Activated CD8-positive, alpha-beta memory T cell treated with anti-CD3 and anti-CD28 coated beads for 24 hours (primary cell): ENCODE results near the gene TEAD1.

Experiments used
- DNase-seq: peaks from one replicate; pipeline ENCODE4 v3.0.0-alpha.2; 2020

The TEAD1 gene

DNA sequence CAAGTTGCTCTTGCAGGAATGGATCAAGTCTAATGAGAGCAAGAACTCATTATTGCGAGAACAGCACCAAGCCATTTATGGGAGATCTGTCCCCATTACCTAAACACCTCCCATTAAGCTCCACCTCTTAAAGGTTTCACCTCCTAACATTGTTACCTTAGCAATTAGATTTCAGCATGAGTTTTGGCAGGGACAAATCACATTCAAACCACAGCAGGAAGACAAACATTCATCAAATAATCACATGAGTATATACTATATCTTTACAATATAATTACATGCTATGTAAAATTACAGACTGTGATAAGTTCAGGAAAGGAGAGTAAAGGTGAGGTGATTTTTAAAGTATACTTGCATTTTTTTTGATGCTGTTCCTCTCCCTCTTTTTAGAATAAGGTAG, 6.6 kb upstream of the TEAD1 start:
- no peak for DNase-seq

DNA sequence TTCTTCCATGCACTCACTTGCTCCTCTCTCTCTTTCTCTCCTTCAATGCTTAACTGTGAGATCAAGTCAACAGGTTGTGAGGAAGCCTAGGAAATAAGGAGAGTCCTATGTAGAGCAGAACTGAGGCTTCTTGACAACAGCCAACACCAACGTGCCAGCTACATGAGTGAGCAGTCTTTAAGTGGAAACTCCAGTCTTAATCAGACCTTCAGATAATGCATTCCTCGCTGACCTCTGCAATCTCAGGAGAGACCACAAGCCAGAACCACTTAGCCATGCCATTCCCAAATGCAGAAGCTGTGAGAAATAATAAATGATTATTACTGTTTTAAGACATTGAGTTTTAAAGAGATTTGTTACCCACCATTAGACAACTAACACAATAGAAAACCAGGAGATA, 6.1 kb upstream of the TEAD1 start:
- no peak for DNase-seq

DNA sequence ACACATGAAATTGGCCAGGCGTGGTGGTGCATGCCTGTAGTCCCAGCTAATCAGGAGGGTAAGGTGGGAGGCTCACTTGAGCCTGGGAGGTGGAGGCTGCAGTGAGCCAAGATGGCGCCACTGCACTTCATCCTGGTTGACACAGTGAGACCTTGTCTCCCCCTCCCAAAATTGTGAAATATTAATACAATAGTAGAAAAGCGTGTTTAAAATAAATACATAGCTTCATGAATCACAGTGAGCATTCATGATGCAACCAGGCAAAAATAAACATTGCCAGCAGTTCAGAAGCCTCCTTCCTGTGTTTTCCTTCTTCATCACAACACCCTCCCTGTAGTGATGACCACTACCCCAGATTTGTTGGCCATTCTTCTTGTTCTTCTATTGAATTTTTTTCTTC, 4.3 kb upstream of the TEAD1 start:
- no peak for DNase-seq

DNA sequence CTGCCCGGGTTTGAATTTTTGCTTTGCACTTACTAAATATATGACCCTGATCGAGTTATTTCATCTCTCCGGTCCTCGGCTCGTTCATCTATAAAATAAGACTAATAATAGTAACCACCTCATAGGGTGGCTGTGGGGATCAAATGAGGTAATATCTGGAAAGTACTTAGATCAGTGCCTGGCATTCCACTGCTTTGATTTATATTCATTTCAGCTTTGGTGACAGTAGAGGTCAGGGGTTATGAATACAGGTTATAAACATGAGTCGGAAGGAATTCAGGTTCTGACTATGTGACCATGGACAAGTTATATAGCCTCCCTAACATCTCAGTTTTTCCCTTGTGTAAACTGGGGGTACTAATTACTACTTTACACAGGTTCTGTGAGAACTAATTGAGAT, 2.9 kb upstream of the TEAD1 start:
- DNase-seq: no peak

DNA sequence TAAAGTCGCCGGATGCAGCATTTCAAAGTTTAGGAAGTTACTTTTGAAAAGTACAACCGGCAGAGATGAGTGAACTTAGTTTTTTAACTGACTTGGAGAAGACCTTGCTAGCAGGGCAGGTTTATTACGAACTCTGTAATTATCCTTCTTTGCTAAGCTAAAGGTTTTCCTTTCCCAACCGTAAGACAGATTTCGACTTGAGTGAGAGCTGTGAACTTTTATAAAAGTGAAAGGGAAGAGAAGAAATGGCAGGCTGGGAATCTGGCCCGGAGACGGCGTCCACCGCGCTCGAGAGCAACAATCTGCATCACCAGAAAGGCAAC, 659 bp upstream of the TEAD1 start:
- no peak for DNase-seq

DNA sequence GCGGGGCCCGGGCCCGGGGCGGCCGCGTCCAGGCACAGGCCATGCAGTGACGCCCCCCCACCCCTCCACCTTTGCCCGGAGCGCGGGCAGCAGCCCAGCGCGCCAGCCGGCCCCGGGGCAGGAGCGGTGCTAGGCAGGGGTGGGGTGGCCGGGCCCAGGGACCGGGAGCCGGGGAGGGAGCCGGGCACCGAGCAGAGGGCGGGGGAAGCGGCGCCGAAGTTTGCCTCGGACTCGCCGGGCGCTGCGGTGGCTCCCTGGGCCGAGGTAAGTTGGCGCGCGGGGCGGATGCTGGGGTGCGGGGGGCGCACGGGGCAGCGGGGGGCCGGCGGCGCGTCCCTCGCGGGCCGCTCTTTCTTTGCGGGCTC, 332 bp downstream of the TEAD1 start:
- no peak for DNase-seq

DNA sequence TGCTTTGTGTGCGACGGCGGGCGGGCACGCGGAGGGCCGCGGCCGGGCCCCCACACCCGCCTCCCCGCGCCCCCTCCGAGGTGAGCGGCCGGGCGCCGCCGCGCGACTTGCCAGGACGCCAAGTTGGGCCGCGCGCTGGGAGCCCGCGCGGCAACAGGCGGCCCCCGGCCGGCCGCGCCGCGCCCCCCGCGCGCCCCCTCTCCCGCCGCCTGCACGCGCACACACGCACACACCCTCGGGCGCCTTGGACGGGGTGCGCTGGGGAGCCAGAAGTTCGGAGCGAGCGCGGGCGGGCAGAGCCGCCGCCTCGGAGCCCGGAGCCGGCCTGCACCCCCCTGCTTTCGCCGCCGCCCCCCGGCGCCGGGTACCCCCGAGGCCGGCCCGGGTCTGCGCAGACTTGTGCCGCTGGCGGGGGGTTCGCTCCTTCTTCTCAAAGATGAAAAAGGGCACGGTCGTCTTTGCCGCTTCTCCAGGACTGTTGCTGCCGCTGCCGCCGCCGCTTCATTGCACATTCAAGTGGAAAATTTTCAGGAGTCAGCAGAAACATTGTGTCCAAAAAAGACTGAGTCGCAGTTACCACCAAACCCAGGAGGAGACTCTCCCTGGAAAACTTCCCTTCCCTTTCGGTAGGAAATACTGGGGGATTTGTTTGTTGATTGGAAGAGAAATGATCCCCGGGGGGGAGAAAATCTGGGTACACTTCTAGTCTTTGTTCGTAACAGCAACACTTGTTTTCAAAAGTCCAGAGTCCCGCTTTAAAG, 895 bp downstream of the TEAD1 start:
- DNase-seq: no peak

DNA sequence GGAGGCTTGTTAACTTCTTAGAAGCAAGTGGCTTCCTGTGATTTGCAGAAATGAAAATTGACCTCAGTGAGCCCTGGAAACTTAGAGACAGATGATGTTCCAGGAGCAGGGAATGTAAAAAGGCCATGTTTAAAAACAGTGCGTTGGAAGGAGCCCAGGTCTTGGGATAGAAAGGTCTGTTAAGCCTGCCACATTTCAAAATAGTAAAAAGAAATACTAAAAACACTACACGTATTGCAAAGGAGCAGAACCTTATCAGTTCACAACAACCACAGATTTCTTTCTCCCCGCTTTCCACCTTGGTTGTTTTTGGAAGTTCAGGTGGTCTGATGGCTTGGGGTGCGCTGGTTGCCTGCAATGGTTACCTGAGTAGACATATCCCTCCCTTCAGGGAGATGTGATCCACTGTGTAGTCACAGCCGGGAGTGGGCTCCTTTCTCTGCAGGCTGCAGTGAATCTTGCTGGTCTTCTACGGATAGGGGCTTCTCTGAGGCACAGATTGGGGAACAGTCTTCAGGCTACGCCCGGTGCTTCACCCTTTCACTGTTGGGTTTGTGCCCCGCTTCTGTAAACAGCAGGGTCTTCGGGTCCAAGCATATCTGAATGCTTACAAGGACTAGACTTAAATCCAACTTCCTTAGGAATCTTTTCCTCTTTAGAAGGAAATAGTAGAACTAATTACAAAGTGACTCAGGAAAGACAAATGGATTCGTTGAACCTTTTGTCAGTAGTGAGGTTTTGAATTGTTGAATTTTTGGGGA, 1.9 kb downstream of the TEAD1 start:
- DNase-seq: no peak

DNA sequence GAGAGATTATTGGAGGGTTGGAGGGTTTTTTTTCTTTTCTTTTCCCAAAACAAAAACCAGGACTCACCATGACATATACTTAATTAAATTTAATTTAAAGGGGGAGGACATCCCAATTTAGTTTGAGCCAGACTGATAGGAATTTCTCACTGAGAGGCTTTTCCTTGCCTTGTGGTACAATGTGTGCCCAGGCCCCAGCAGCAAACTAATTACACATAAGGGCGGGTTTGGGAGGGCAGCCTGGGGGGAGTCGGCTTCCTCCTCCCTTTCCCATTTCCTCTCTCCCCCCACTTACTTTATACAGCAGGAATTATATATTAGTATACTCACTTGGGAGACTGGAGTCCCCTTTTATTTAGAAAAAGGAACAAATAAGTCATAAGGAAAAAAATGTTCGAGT, 2.9 kb downstream of the TEAD1 start:
- DNase-seq: no peak

DNA sequence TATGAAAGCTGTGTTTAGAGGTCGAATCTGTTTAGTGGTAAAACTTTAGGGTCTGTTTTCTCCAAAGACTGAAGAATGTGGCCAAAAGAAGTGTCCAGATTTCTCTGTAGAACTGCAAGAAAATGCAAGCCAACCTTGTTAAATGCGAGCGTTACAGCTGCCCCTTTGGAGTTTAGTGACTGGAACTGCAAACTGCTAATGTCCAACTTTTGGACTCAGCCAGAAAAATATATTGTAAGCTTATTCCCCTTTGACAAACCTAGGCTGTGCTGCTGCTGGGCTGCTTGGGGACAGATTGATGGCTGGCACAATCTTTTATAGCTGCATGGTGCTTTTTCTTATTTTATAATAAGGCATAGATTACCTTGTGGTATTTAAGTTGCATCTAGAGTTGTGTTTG, 3.9 kb downstream of the TEAD1 start:
- DNase-seq: no peak

DNA sequence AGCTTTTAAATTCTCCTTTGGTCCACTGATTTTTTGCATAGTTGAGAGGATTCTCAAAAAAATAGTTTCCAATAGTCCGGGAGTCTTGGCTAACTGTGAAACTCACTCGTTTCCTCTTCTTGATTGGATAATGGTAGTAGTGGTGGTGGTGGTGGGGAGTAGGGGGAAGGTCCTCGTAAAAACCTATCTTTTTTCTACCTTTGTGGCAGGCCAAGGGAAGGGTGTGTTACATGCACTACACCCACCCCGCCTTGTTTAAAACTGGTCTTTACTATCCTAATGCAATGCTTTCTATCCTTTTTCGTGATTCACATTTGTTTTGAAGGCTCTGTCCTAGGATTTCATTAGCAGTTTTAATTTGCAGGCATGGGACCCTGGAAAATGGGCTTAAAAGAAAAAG, 4.8 kb downstream of the TEAD1 start:
- no peak for DNase-seq

DNA sequence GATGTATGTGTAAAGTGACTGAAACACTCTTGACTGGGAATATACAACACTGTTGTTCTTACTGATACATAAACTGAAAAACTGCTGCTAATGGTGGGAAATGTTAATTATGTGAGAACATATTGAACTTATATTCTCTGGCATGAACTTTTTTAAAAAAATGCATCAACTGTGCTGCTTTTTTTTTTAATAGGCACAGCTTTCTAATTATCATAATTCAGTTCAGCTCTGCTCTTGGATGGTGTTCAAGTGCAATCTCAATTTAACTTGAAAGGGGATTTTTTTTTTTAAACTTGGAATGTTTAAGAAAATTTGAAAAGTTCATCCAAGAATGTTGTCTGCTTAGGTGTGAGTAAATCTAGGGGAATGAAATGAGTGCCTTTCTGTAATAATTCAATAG, 5.2 kb downstream of the TEAD1 start:
- DNase-seq: no peak

DNA sequence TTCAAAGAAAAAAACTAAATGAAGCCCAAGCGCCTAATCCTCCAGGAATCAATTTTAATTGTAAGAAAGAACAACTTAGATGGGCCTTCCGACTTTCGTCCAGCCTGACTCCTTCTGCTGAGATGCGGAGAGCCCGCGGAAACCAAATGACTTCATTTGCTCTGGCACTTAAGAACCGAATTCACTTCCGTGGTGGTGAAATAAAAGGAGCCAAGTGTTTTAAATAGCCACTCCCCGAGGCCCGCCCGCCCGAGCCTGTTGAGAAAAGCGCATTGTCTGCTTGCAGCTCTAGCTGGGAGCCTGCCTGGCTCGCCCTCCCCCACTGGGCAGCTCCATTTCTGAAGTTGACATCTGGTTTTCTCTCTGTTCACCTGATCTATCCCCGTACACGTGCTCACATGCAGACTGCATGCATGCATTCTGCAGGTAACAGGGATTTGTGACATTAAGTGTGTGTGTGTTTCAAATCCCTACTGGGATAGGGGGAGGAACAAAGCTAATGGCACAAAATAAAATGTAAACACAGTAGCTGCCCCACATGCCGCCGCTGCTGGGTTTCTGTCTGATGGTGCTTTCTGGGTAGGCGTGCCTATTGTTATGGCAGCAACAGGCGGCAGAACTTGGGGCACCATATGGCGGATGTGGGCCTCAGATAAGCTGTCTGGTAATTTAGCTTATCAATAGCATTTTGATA, 6.2 kb downstream of the TEAD1 start:
- no peak for DNase-seq

DNA sequence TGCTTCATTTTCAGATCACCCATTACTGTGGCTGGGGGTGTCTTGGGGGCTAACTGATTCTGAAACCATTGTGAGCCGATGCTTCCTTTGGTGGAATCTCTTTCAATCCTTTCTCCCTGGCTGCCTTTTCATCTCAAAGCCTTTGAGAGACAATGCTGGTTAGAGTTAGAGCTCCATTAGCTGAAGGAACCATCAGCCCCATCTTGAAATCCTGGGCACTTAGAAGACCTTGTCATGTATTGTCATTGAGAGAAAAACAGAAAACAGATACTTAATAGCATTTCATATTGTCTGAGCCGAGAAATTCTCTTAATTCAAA, 6.7 kb downstream of the TEAD1 start:
- no peak for DNase-seq

DNA sequence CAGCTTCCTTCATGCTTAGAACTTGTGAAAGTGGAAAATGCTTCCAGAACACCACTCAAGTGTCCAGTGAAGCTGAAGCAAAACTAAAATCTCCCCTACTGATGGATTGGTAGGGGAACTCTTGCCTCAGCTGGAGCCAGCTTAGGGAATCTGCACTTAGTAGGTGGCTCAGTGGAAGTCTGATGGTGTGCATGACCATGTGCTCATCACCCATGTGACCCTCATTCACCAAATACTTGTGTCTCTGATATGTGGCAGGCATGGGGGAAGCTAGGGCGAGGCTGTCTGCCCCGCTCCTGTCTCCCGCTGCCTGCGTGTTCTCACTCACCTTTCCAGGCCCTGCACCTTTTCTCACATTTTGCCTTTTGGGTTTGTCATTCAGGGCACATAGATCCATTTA, 7.2 kb downstream of the TEAD1 start:
- no peak for DNase-seq

DNA sequence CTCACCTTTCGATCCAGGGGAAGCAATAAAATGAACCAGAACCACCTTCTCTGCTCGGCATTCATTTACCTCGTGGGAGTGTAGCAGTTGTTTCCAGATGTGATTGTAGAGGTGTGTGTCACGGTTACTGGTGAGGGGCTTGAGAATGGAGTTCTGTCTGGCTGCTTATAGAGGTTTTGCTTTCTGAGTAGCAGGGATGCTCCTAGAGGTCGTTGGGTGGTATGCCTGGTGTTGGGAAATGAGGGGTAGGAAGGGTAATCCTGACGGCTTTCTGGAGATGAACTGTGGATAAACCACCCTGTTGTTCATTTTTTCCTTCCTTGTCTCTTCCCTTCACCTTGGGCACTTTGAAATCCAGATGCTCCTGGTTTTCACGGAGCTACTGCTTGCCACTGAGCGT, 8.1 kb downstream of the TEAD1 start:
- DNase-seq: no peak

DNA sequence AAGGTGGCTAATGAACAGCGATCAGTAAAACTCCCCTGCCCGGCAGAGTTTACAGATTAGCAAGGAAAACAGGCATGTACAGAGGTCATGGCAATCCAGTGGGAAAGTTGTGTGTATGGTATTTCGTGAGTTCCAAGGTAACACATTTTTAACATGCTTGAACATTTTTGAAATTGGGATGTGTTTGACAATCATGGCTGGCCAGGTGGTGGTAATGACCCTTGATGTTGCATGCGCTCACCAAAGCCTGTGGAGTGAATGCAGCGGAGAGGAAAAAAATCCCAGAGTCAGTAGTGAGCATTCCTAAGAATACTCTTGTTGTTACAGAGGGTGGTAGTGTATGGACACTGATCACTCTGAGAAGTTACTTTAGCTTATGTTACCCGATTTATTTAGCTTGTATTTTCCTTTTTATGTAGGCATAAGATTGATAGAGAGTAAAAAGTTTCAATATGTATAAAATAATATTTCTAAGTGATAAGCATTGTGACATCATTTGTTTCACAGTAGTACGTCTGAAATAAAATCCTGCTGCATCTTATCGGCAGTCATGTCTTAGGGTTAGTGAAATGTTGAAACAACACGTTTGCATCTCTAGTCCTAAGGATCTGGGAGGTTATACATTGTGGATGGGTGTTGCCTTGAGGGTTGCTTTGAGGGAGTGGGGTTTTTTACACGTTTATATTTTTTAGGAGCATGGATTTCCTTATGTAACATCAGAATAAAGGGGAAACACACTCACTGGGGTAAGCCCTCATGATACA, 8.7 kb downstream of the TEAD1 start:
- DNase-seq: no peak

DNA sequence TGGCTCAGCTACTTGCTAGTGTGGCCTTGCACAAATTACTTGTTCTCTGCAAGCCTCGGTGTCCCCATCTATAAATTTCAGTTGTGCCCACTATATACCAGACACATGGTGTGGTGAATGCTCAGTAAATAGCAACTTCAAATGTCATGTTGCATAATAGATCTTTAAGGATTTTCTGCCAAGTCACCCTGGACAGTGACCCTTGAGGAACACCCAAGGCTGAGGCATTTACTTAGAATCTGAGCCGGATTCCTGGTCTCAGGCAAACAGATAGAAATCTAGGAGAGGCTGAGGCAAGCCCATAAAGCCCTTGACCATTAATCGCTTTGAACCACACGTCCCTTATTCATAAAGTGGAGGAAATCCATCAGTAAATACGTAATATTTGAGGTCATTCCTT, 9.7 kb downstream of the TEAD1 start:
- no peak for DNase-seq

DNA sequence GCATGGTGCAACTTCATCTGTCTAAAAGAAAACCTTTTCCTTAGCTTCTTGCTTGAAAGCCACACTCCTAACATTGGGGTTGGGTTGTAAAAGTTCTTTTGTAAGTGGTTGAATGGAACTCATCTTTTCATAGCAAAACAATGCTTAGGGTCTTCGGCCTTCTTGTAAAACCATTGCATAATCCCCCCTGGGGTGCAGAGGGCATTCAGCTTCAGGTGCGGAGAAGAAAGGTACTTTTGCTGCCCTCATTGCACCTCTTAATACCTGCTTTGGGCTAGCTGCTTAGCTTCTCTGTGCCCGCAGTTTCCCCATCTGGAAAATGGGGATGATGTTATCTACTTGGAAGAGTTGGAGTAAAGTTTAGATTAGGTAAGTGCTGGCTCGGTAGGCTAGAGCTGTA, 10.1 kb downstream of the TEAD1 start:
- no peak for DNase-seq

DNA sequence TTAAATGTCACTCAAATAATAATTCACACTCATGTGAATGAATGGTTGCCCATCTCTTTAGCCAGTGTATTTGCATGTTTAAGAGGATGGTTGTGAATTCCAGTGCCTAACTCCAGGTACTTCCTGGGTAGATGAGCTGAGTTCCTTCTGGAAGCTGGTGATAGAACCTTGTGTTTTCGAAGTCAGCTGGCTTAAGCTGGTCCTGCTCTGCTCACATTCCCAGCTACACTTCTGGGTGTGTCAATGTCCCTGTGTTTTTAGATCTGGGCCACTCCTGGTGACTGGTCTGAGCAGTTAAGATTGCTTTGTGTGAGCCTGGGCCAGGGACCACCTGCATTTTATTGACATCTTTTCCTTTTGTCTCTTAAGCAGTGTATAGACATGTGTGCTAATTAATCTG, 10.6 kb downstream of the TEAD1 start:
- DNase-seq: no peak

DNA sequence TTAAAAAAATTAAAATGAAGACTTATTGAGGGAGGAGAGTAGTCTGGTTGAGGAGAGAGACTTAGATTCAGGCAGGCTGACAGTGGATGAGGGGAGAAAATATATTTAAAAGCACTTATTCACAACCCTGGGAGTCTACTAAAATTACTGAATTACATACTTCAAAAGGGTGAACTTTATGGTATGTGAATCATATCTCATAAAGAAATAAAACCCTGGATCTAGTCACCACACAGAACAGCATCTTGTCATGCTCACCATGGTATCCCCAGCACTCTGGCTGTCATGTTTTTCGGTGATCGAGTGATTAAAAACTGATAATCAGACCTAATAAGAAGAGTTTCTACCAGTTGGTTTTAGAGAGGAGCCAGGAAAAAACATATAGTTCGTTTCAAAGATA, 11.0 kb downstream of the TEAD1 start:
- DNase-seq: no peak

DNA sequence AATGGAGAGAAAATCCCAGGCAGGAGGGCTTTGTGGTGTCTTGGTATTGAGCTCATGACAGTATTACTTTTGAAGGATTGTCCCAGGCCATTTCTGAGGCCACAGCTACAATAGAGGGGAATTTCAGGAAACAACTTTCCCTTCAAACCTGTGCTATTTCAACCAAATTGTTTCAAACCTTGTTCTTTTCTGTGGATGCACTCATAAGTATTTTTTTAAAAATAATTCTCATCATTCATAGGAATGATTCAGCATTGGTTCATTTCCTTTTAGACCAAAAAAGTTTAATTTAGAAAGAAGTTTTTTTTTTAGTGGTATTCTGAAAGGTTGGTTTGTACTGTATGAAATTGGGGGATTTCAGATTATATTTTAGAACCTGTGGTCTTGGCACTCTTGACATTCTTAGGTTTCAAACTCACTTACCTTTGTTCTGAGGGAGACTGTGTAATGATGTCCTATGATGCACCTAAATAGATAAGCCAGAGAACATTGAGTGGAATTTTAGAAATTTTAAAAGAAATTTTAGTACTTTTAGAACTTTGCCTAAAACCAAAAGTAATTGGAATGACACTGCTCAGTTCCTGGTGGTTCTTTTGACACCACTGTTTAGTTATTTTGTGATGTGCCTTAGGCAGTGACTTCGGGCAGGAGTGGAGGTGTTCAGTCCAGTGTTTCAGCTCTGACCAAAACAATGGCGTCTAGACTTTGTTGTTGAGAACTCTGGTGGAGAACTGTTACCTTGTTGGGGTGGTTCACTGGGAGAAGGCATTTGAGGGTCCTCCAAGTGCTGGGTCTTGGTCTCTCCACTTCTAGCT, 12.2 kb downstream of the TEAD1 start:
- no peak for DNase-seq

DNA sequence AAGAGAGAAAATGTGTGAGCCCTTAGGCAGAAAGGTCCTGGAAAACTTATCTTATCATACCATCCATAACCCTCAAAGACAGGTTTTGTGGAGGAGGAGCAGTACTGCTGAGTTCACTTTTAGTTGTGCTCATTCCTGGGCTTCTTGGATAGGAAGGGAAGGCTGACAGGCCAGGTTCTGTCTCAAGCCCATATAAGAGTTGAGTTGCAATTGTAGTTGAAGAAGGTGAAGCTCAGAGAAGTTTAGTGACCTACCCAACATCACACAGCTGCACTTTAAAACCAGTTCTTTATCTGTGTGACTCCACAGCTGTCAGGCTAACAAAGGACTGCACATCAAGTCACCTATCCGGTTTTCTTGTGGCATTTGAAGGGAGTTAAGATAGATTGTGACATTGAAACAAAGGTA, 13.0 kb downstream of the TEAD1 start:
- DNase-seq: no peak
